Measurements from ENCODE around the gene RAD51B.

DNA sequence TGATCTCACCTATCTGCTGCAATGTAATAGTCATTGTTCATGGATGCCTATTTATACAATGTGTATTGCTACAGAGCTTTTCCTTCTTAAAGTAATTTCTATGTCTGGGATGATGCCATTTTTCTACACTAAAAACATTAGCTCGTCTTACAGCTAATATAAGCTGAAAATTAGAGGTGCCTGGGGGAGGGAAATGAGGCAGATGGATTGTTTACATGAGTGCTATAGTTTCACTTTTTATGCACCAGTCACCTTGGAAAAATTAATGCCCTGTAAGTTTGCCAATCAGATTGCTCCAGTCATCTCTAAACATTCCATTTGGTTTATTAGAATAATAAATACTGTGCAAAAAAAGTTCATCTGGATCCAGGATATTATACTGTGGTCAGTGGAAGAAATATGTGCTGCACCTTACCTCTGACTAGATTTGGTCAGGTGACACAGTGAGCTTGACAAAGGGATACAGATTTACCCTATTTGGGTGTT is 436.2 kb downstream of the RAD51B start:
- TF ChIP-seq POLR2A (IDR thresholded peaks at IDR 0.05): no peak
- TF ChIP-seq, protein P1, sequence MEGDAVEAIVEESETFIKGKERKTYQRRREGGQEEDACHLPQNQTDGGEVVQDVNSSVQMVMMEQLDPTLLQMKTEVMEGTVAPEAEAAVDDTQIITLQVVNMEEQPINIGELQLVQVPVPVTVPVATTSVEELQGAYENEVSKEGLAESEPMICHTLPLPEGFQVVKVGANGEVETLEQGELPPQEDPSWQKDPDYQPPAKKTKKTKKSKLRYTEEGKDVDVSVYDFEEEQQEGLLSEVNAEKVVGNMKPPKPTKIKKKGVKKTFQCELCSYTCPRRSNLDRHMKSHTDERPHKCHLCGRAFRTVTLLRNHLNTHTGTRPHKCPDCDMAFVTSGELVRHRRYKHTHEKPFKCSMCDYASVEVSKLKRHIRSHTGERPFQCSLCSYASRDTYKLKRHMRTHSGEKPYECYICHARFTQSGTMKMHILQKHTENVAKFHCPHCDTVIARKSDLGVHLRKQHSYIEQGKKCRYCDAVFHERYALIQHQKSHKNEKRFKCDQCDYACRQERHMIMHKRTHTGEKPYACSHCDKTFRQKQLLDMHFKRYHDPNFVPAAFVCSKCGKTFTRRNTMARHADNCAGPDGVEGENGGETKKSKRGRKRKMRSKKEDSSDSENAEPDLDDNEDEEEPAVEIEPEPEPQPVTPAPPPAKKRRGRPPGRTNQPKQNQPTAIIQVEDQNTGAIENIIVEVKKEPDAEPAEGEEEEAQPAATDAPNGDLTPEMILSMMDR (IDR thresholded peaks at IDR 0.05): no peak
- peak in 1 of 4 donors; percentile 11 for TF ChIP-seq EP300 (IDR thresholded peaks at IDR 0.05)
- peak in 2 of 4 donors; percentile 13 to 42 for TF ChIP-seq POLR2AphosphoS5 (IDR thresholded peaks at IDR 0.05)
